HG03432 (cell line): ENCODE results near the gene IQSEC1.

Source experiments
- ATAC-seq: cut with Tn5 transposase; IDR thresholded peaks from one replicate; pipeline ENCODE4 v1.9.1; 2021; ENCODE audit warnings: mild to moderate bottlenecking, moderate library complexity; ENCODE audit not compliant: unreplicated experiment

Gene IQSEC1

DNA sequence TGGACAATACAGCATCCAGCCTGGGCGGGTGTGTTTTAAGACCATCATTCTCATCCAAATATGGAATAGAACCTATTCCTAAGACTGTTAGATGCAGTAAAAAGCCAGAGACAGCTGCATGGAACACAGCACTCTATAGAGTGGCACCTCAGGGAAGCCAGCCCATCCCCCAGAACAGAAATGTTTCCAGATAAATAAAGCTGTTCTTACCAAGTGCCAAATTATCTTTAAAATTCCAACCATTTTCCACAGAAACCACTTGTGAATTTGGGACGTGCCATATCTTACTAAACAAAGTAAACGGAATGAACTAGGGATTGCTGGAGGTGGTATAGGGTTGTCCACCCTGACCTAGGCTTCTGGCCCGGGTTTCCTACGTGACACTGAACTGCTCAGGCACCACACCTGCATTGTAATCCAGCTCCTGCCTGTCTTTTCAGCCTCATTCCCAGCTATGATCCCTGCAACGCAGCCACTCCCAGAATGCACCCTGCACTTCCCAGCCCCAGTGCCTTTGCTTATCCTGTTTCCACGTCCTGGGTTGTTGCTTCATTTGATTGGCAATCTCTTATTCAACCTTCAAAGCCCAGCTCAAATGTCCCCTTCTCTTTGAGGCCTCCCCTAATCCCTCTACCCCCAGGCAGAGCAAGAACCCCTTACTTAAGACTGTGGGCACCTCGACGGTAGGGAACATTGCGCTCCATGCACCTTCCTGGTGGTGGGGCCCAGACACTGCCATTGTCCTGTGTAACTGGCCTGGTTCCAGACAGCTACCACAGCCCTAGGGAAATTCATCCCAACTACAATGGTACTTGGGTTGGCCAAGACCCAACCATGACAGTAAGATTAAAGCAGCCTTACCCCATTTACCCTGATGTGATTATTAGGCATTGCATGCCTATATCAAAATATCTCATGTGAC lies 100.2 kb downstream of the IQSEC1 start:
- no peak for ATAC-seq

DNA sequence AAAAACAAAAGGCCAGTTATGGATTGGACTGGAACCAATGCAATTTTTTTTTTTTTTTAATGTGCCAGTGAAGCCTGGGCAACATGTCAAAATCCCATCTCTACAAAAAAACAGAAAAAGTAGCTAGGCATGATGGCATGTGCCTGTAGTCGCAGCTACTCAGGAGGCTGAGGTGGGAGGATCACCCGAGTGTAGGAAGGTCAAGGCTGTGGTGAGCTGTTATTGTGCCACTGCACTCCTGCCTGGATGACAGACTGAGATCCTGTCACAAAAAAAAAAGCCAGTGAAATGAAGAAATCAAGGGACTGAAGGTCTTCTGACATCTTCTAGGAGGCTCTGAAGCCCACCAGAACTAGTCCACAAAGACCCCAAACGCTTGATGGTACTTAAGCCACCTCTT lies 101.2 kb downstream of the IQSEC1 start:
- no peak for ATAC-seq

DNA sequence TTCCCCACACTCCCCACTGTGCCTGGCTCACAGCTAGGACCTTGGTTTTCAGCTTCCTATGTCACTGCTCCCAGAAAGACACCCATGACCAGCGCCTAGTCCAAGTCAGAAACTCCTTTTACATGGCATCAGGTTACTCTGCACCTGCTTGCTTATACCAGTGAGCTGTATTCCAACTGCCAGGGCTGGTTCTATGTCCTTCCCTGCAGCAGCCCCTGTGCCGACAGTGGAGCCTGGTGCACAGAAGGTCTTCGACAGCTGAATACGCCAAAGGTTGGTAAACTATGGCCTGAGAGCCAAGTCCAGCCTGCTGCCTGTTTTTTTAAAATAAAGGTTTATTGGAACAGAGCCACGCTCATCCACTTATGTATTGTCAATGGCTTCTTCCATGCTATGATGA lies 102.5 kb downstream of the IQSEC1 start:
- no peak for ATAC-seq

DNA sequence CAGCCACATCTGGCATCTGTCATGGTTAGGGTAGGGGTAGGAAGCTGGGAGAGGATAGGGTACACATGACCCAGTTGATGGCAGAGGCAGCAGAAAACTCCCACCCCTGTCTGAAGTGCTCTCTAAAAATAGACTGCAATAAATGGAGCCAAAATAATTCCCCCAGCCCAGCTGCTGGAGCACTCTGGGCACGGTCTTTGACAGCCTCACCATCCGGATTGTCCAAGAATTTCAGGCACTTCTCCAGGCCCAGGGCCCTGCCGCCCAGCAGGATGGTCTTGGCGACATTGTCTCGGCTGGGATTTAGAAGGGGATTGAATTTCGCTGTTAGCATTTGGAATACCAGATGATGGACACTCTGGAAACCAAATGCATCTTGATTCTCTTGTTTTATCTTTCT lies 103.7 kb downstream of the IQSEC1 start:
- ATAC-seq: no peak

DNA sequence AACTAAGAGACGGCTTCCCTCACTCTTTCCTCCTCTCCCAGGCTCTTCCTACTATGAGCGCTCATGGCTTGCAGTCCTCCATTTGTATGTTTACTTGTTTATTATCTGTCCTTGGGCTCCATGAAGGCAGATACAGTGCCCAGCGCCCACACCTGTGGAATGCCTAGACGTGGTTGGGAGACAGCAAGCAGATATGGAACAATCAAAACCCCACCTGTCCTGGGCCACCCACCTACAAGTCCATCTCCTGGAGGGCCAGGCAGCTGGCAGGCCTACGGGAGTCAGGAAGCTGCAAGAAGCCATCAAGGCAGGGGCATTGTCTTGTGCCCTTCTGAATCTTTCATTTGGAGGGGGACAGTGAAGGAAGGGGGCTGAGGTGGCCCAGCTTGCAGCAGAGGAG lies 104.7 kb downstream of the IQSEC1 start:
- ATAC-seq: no peak

DNA sequence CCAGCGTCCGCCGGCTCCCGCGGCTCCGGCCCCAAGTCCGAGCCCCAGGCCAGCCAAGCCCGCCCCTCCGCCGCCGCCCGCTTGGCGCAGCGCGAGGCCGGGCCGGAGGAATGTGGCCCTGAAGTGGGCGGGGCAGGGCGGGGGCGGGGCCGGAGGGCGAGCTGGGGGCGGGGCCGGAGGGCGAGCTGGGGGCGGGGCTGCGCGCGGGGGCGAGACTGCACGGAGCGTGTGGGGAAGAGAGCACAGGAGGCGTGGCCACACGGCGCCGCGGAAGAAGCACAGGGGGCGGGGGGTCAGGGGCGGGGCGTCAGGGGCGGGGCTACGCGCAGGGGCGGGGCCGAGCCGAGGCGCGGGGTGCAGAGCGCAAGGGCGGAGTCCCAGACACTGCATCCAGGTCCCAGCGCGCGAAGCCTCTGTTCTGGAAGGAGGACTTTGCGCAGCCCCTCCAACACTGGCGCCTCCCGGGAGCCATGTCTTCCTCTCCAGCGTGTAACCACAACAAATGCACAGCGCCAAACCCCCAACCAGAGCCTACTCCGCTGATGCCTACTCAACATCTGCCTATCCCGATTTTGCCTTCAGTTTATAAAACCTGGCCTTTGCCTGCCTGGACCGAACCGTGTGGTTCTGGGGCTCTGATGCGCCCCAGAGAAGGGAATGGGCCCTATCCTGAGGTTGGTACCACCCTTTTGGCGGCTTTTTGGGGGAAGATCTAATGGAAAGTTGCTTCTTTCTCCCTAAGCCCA lies 105.5 kb downstream of the IQSEC1 start:
- peak; percentile 80 for ATAC-seq

DNA sequence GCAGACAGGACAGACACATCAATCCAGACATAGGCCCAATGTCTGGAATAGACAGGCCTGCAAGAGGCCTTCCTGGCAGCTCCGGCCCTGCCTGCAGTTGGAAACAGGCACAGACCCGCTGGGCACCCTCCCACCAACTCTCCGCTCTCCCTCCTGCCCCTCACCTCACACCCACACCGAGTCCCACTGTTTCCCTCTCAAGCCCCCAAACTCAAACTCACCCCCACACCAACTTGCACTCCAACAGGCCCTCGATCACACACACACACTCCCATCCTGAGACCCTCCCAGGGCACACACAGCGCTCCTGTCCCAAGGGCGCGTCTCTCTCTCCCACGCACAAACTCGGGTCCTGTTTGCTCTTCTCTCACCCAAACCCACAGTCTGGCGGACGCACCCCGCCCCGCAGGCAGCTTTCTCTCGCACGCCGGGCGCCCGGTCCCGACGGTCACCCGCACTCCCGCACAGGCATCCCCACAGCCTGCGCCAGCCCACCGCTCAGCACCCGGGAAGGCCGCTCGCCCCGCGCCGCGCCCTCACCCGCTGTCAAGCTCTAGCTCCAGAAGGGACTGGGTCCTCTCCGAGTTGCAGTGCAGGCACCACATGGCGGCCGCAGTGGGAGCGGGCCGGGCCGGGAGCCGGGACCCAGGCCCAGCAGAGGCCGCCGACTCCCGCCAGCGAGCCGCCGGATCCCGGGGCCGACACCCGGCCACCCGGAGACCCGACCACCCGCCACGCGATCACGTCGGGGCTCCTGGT lies 106.2 kb downstream of the IQSEC1 start:
- ATAC-seq: peak; percentile 29

DNA sequence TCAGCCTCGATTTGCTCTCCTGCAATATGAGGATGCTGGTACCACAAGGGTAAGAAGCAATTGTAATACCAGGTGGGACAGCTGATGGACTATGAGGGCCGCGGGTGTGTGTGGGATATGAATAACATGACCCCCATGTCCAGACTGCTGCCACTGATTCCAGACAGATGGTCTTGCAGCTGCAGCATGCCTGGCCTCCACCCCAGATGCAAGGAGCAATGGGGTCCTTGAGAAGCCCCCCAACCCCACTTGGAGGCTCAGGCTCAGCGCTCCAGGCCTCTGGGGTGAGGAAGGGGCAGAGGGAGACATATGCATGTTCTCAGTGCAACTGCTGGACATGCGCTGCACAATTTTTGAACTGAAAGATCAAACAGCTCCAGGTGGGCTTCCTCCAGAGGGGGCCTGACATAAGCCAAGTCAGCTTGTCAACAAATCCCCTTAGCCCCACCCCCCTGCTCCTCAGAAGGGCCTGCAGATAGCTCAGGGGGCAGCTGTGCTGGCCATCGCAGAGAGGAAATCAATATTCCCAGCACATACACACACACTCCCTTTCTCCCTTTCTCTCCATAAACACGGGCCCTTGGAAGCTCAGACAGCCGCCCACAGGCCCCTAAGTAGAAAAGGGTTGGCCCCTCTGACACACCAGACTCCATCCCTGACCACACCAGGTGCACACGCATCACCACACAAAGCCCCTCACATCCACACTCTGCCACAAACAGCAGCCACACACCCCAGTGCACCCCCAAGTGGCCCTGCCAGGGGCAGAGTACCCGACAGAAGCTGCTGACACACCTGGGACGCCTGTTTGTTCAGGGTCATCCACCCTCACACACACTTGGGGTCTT lies 107.0 kb downstream of the IQSEC1 start:
- ATAC-seq: no peak

DNA sequence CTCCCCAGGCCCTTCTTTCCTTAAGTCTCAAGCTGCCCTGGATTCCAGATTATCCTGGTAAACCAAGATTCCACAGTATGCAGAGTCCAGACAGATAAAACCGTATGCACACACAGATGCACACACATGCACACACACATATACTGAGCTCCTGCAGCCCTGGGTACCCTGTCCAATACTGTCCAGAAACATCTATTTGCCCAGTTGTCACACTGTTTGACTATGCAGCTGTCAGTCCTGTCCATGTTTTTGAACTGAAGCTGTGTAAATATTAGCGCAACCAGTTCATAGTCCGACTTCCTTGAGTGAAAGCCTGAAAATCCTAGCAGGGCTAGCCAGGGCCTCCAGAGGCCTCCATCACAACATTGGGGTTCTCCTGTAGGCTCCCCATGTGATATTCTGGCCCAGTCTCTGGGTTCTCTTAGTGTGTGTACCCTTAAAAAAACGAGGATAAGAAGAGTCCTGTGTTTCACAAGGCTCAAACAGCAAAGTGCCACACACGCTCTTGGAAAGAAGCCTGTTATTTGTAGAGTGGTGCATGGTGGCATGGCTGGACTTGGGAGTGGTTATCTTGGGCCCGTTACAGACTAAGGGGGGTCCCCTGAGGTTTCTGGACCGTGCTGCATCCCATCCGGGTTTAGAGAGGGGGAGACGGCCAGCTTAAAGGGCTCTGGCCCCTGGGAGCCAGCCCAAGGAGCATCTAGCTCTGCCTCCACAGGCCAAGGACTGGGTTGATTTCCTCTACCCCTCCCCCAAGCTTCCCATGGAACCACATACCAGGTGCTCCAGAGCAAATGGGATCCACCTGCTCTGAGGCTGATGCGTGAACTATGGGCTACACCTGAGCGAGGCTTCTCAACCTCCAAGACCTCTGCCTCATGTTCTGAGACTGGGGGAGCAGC lies 108.3 kb downstream of the IQSEC1 start:
- ATAC-seq: no peak

DNA sequence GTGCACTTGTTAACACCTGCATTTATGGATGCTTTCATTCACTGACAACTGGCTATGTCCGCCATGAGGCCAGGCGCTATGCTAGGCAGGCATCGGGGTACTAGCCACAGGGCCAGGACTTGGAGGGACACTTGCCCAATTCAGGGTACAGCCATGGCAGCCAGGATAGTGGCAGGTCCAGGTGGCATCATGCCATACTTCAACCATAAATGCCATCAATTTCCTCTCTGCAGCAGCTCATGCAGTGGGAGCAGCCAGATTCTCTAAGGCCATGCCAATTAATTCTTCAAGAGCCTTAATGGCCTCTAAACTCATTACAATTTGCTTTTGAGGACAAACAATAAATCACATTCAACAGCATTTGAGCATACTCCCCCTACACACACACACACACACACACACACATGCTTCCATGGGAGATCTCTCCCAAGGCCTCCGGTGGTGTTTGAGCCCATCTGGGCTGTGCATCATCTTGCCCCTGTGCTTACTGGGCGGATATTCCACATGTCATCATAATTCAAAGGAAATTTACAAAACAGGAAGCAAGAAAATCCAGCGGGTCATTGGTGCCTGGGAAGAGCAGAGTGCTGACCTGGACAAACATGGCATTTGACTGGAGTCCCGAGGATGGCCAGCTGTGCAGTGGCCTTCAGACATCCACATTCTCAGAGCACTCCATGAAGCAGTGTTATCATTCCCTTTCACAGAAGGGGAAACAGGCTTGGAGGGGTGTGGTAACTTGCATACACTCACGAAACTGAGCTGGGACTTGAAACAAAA lies 109.1 kb downstream of the IQSEC1 start:
- no peak for ATAC-seq

DNA sequence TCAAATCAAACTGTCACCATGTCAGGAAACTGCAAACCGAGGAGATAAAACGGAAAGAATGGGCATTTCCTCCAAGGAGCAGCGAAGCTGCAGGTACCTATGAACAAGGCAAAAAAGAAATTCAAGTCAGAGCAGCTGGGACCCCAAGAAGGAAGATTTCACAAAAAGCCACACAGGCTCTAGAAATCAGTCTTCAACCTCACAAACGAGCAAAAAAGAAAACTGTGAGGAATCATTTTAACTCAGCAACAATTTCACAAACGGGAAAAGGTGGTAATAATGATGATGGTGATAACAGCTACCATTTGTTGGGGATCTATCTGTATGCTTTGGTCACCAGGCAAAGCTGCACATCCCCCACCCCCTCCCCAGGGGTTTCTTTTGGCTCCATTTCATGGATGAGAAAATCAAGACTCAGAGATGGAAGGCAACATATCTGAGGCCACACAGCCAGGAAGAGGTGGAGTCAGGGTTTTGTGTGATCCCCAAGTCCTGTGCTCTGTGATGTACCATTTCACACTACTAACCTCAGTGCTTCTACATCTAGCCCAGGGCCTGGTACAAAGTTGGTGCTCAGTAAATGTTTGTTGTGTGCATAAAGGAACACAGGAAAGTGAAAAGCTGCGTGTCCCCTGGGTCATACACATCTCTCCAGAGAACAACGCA lies 109.9 kb downstream of the IQSEC1 start:
- no peak for ATAC-seq

DNA sequence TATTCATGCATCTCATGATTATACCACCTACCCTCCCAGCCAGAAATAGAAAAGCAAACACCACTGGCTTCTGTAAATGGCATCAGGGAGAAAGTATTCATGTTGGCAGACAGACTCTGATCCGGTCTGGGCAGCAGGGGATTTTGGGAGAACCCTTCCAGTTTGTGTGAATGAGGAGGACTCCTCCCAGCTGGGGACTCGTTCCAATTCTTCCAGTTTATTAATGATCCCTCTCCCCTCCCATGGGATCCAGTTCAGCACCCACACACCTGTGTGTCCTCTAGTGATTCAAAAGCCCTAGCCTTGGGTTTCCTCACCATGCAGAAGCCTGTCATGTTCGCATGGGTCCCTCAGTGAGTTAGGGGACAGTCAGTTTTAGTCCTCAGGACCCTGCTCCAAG lies 110.9 kb downstream of the IQSEC1 start:
- no peak for ATAC-seq

DNA sequence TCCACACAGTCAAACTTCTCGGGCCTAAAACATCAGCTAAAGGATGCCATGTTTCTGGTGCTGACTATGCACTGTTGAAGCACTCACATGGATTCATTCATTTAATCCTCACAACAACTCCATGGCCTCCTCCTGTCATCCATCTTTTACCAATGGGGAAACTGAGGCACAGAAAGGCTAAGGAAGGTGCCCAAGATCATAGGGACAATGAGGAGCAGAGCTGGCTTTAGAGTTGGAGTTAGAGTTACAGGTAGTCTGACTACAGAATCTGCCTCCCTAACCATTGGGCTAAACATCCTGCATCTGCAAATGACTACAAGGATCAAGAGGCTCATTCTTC lies 111.6 kb downstream of the IQSEC1 start:
- no peak for ATAC-seq

DNA sequence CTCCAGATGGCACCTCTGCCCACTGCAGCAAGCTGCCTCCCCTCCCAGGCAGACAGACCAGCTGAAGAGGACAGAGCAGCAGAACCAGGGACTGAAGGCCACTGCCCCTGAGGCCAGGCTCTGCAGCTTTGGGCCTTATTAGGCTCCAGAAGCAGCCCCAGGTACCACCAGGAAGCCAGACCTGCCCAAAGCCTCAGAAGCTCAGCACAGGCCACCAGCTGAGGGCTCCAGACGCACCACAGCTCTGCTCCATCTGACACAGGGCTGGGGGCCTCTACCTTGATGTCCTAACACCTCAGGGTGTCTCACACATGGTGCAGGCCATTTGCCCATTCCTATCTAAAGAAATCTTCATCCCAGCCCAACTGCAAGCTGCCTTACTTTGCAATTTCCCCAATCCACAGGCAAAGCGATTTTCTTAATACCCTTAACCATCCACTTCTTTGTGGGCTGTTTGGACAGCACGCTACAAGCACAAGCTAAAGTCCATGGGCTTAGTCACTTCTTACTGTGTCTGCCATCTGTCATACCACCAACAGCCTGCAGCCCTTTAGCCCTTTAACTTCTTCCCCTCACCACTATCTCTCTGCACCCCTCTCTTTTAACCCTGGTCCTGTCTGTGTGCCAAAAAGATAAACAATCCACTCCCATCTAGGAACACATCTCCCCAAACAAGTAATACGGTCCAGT lies 112.1 kb downstream of the IQSEC1 start:
- no peak for ATAC-seq

DNA sequence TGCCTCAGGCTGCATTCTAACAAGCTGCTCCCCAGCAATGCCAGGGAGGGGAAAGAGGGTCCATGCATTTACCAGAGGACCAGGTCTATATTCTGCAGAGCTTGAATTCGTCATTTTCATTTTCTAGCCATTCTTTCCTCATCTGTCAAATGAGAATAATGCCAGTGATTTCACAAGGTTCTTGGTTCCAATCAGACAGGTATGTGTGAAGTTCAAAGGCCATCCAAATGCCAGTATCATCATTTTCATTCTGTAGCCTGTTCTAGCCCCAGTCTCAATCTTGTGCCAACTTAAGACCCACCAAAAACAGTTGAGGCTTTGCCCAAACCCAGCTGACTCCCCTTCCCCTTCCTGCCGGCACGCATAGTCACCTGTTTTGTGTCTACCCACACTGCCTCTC lies 112.7 kb downstream of the IQSEC1 start:
- no peak for ATAC-seq

DNA sequence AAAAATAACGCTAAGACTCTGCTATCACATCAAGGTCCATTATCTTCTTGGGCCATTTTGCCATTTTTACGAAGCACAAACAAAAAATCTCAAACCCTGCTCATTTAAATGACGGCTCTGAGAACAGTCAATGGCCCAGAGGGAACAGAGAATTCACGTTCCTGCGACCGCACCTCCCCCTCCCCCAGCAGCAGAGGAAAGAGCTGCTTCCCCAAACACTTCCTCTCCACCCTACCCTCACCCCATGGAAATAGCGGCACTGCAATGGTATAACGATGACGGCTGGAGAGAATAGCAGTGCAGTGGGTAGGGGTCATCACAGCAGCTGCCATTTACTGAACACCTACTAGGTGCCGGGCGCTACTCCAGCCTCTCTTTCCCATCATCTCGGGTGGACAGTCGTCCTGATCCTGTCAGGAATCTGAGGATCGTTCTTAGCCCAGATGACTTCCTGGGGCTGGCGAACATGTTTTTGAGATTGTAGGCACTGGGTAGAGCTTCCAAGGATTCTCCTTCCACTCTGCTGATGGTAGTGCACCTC lies 113.3 kb downstream of the IQSEC1 start:
- no peak for ATAC-seq

DNA sequence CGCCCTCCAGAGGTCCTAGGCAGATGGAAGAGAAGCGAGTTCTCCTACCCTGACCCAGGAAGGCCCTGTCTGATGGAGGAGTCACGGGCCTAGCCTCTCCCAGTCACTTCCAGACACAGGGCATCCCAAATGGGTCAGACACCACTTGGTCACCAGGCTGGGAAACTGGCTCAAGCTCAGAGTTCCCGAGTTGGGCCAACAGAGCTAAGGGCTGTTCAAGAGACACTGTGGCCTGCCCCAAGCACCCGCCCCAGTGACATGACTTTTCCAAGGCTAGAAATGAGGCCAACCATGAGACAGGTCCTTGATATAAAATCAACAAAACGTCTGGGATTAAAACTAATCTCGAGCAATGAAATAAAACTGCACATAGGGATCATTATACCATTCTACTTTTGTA lies 113.8 kb downstream of the IQSEC1 start:
- no peak for ATAC-seq
